SK-N-SH treated with all-trans-retinoic acid at 6 μM for 48 hours (cell line): ENCODE results near the gene MEI1.

ENCODE experiments used
- ESRRG ChIP-seq: fragments of 250-450 bp; sonication (Bioruptor Pico); IDR thresholded peaks from 2 replicates; pipeline ENCODE4 v1.6.1; 2021; ENCODE audit warnings: mild to moderate bottlenecking
- ISL1 ChIP-seq: fragments of 250-450 bp; sonication (Bioruptor Pico); IDR thresholded peaks from 2 replicates; pipeline ENCODE4 v2.1.2; 2022; ENCODE audit warnings: mild to moderate bottlenecking, moderate library complexity
- POU6F1 ChIP-seq: fragments of 250-450 bp; sonication (Bioruptor Pico); IDR thresholded peaks from 2 replicates; pipeline ENCODE4 v1.8.0; 2021; ENCODE audit warnings: low read depth, mild to moderate bottlenecking, moderate library complexity, borderline replicate concordance
- PPARA ChIP-seq: fragments of 250-450 bp; sonication (Bioruptor Pico); IDR thresholded peaks from 2 replicates; pipeline ENCODE4 v1.5.0; 2020; ENCODE audit warnings: mild to moderate bottlenecking, borderline replicate concordance
- RARB ChIP-seq: fragments of 250-450 bp; sonication (Bioruptor Pico); IDR thresholded peaks from 2 replicates; pipeline ENCODE4 v1.8.0; 2021; ENCODE audit warnings: mild to moderate bottlenecking, moderate library complexity
- SNAI2 ChIP-seq: fragments of 250-450 bp; sonication (Bioruptor Pico); IDR thresholded peaks from 2 replicates; pipeline ENCODE4 v1.5.0; 2020; ENCODE audit warnings: mild to moderate bottlenecking, moderate library complexity
- TCF4 ChIP-seq: fragments of 250-450 bp; sonication (Bioruptor Pico); IDR thresholded peaks from 2 replicates; pipeline ENCODE4 v1.8.0; 2021; ENCODE audit warnings: mild to moderate bottlenecking, moderate library complexity, borderline replicate concordance
- TOX ChIP-seq: fragments of 250-450 bp; sonication (Bioruptor Pico); IDR thresholded peaks from 2 replicates; pipeline ENCODE4 v1.8.0; 2021; ENCODE audit warnings: mild to moderate bottlenecking, moderate library complexity, borderline replicate concordance
- ZFP30 ChIP-seq: fragments of 450-650 bp; formaldehyde crosslinking; IDR thresholded peaks from 2 replicates; pipeline ENCODE4 v1.5.0; 2022; ENCODE audit warnings: mild to moderate bottlenecking, moderate library complexity
- ZNF70 ChIP-seq: fragments of 450-650 bp; formaldehyde crosslinking; IDR thresholded peaks from 2 replicates; pipeline ENCODE4 v1.5.0; 2020; ENCODE audit warnings: mild to moderate bottlenecking, moderate library complexity
- ZNF8 ChIP-seq: fragments of 450-650 bp; formaldehyde crosslinking; IDR thresholded peaks from 2 replicates; pipeline ENCODE4 v1.5.0; 2020; ENCODE audit warnings: mild to moderate bottlenecking, moderate library complexity
- TF ChIP-seq, protein P1 (sequence below): fragments of 250-450 bp; sonication (Bioruptor Pico); IDR thresholded peaks from 2 replicates; pipeline ENCODE4 v1.5.1; 2021; ENCODE audit warnings: mild to moderate bottlenecking, moderate library complexity
- TF ChIP-seq, protein P2 (sequence below): fragments of 250-450 bp; sonication (Bioruptor Pico); IDR thresholded peaks from 2 replicates; pipeline ENCODE4 v1.8.0; 2020; ENCODE audit warnings: mild to moderate bottlenecking, moderate library complexity, borderline replicate concordance

DNA sequence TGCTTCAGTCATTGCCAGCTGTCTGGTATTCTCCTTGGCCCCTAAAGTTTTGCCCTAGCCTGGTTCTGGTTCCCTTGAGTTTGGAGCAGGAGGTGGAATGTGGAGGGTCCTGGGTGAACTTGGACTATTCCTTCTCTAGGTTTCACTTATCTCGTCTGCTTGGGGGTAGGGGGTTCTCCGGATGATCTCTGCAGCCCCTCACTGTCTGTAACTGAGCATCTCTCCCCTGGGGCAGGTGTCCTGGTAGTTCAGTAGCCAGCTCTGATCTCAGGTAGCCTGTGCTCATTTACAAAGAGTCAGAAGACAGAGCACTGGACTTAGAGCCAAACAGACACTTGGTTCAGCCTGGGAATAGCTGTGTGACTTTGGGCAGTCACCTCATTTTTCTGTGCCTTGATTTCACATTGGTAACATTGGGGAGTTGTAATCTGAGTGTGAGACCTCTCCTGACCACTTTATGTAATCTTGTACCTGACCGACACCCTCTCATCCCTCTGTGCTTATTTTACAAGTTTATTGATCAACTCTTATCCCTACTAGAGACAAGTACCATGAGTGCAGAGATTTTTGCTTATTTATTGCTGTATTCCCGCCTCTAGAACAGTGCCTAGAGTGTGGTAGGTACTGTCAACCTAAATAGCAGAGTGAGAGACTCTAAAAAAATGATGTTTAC lies 102.0 kb downstream of the MEI1 start:
- TF ChIP-seq RARB: no peak
- no peak for TF ChIP-seq TOX (CRISPR knock-in tag)
- TF ChIP-seq ZNF8 (CRISPR knock-in tag): no peak
- no peak for TF ChIP-seq SNAI2 (CRISPR knock-in tag)
- no peak for TF ChIP-seq ZNF70 (CRISPR knock-in tag)
- TF ChIP-seq TCF4 (CRISPR knock-in tag): no peak
- no peak for TF ChIP-seq POU6F1 (CRISPR knock-in tag)
- TF ChIP-seq ESRRG (CRISPR knock-in tag): no peak
- TF ChIP-seq ISL1 (CRISPR knock-in tag): no peak
- TF ChIP-seq, protein P1, sequence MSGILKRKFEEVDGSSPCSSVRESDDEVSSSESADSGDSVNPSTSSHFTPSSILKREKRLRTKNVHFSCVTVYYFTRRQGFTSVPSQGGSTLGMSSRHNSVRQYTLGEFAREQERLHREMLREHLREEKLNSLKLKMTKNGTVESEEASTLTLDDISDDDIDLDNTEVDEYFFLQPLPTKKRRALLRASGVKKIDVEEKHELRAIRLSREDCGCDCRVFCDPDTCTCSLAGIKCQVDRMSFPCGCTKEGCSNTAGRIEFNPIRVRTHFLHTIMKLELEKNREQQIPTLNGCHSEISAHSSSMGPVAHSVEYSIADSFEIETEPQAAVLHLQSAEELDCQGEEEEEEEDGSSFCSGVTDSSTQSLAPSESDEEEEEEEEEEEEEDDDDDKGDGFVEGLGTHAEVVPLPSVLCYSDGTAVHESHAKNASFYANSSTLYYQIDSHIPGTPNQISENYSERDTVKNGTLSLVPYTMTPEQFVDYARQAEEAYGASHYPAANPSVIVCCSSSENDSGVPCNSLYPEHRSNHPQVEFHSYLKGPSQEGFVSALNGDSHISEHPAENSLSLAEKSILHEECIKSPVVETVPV (CRISPR knock-in tag): no peak
- TF ChIP-seq ZFP30 (CRISPR knock-in tag): no peak
- no peak for TF ChIP-seq PPARA (CRISPR knock-in tag)
- TF ChIP-seq, protein P2, sequence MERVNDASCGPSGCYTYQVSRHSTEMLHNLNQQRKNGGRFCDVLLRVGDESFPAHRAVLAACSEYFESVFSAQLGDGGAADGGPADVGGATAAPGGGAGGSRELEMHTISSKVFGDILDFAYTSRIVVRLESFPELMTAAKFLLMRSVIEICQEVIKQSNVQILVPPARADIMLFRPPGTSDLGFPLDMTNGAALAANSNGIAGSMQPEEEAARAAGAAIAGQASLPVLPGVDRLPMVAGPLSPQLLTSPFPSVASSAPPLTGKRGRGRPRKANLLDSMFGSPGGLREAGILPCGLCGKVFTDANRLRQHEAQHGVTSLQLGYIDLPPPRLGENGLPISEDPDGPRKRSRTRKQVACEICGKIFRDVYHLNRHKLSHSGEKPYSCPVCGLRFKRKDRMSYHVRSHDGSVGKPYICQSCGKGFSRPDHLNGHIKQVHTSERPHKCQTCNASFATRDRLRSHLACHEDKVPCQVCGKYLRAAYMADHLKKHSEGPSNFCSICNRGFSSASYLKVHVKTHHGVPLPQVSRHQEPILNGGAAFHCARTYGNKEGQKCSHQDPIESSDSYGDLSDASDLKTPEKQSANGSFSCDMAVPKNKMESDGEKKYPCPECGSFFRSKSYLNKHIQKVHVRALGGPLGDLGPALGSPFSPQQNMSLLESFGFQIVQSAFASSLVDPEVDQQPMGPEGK: no peak
